T1000 (cell line): ENCODE results near the gene P3H4.
"Not testable (repeated sequence)": the region's sequence is repeated elsewhere in the genome, so short reads cannot be mapped to it uniquely, and the experiment has no call there.

Experiments
- DNase-seq: peaks from one replicate; lab custom pipeline; 2025; ENCODE audit warnings: mixed read lengths; lab: John Stamatoyannopoulos, UW

P3H4 gene

DNA sequence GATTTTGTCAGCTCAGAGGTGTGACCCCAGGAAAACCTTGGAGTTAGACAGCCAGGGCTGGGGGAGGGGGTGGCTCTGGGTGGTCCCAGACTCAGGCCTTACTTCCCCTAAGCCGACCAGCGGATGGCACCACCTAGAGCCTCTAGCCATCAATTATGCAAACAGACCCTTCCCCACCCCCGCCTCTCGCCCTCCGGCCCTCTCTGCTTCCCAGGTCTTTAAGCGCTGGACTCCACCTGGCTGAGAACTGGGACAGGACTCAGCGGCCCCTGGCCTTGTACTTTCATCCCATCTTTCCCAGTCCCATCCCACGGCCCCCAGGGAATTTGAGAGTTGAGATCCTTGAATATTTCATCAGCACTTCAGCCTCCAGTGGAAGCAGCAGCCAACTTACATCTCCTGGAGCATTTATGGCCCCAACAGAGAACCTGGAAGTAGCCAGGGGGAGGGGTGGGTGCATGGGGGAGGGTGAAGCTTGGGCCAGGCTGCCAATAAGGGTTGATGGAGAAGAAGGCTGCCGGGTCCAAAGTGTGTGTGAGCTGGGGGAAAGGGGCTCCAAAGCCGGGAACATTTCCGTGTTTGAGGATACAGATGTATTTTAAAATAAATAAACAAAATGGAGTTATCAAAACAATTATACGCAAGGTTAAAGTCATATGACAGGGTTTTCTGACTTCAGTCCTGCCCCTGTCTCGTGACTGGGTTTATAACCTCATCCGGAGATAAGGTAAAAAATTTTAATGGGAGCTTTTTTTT, 17.8 kb downstream of the P3H4 start:
- DNase-seq: peak; percentile 44

DNA sequence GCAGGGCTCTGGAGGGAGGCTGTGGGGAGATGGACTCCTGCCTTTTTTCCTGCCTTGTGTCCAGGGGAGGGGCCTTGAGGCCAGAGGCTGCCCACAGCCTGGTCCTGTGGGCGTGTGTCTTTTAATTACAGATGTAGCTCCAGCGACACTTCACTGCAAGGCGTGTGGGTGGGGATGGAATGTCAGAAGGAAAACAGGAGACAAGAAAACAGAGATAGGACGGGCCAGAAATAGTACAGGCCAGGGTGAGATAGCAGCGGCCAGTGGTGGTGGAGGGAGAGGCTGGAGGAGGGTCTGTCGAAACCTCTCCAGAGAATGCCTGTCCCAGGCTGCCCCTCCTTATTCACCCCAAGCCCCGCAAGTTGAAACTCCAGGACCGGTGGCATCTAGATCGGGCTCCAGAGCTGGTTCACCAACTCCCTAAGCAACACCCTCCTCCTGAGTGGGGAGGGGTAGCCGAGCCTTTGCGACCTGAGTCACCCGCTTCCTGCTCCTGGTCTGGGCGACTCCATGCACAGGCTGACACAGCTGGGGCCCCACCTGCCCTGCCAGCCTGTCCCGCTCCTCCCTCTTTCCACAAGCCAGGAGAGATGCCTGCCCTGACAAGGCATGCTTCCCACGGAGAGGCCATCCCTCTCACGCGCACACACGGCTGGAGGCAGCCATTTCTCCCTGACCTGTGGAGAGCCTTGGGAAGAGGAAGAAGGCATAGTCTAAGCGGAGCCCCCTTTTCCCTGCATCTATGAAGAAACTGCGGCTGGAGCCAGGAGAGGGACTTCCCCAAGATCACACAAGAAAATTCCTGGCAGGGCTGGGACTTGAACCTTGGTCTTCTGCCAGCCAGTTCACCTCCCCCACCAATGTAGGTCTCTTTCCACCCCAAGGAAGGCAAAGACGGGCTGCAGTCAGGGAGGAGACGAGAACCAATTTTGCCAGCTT, 18.6 kb downstream of the P3H4 start:
- peak; percentile 65 for DNase-seq

DNA sequence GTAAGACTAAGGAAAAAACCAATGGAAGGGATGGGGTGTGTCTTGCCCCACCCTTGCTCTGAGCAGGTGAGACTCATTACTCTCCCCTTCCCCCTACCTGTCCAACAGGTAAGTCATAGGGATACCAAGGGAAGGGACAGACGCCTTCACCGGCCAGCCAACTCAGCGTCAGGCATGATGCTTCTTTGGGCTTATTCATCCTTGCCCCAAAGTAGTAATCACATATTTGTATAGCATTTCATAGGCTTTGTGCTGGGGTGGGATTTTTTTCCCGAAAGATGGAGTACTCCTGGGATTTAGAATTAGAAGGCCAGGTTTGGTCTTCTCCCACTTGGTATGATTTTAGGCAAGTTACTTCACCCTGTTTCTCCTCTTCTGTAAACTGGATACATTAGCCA, 24.7 kb downstream of the P3H4 start:
- DNase-seq: no peak

DNA sequence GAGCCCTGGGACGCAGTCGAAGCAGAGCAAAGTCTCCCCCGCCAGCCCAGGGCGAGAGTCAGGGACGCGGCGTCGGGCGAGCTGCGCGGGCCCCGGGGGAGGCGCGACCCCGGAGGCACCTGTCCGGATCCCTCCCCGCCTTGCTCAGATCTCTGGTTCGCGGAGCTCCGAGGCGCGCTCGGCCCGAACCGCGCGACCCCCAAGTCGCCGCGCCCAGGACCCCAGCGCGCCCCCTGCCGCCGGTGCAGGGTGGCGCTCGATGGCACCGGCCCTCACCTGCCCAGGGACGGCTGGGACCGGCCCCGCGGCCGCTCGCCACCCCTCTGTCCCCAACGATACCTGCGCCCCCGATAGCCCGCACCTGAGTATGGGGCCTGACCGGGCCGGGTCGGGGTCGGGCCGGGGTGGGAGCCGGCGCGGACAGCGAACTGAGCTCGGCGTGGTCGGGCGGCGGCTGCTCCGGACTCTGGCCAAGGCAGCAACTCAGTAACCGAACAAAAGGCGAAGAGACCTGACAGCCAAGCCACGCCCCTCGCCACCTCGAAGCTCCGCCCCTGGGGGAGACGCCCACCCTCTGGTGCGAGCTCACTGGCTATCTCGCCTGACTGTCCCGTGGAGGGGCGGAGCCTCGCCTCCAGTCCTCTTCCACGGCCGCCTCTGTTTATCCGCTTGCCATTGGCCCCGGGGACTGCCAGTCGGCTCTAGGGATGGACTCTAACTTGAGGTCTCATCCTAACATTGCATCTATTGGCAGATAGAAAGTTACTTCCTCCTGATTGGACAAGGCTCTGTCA, 25.3 kb downstream of the P3H4 start, which contains the start of gene JUP:
JUP (minus strand) TSS at position 485 of the 794 bp plus-strand sequence. CDS start 14,857 bp downstream, outside the sequence.
- peak; percentile 99 for DNase-seq

DNA sequence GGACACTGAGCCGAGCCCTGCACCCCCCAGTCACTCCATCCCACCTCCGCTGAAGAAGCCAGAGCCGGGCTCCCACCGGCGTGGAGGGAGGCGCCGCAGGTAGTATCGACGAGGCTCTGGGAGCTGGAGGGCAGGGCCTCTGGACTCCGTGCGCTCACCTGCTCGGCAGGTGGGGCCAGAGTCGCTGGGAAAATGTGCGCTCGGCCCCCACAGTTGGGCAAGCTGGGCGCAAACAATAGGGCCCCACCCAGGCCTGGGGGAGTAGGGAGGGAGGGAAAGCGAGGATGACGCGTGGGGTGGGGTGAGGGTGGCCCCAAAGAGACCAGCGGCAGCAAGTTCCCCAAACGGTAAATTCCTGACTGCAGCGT, 25.9 kb downstream of the P3H4 start:
- no peak for DNase-seq

DNA sequence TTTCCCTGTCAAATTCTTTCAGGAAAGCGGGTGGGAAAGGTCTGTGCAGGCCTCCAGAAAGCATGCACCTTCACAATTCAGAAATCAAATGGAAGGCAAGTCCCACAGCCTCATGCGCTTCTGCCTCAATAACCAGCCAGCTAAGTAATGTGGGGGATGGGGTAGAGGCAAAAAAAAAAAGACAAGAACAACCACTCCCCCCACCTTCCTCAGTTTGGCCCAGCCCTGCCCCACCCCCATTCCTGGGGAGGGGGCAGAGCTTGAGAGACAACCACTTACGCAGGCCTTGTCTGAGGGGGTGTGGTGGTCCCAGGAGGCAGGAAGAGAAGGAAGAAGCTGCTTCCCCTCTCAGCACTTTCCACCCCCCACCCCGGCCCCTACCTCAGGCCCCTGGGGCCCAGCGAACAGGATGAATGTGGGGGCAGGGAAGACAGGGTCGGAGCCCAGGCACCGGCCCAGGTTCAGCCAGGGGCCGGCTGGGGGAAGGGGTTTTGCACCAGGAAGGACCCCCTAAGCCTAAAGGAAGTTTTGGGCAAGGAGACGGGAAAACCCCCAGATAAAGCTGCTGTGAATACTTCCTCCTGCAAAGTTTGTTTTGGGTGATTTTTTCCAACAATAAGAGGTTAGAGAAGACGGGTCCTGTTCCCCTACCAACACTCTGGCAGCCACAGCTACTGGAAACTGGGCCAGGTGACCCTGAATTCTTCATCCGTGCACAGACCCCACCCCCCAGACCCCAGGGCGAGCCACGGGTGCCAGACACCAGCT, 26.5 kb downstream of the P3H4 start:
- no peak for DNase-seq

DNA sequence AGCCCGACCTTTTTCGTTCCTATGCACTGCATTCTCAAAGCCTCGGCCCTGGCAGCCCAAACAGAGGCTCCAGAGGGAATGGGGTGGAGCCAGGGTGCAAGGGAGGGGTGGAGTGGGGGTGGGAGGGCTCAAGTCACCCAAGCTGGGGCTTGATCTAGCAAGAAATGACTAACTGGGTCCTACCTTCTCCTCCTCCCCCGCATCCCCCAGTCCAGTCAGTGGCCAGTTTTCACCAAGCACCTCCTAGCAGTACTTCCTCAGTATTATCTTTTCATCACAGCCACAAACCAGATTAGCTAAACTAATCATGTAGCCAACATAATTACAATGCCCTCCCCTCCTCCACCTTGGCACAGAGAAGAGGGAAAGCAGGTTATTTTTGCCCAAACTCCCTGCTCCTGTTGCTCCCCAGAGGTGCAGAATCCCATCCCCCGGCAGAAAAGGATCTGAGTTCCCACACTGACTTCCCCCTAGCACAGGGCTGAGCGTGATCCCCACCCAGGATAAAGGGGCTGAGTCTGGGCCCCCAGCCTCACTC, 27.5 kb downstream of the P3H4 start:
- DNase-seq: peak; percentile 4

DNA sequence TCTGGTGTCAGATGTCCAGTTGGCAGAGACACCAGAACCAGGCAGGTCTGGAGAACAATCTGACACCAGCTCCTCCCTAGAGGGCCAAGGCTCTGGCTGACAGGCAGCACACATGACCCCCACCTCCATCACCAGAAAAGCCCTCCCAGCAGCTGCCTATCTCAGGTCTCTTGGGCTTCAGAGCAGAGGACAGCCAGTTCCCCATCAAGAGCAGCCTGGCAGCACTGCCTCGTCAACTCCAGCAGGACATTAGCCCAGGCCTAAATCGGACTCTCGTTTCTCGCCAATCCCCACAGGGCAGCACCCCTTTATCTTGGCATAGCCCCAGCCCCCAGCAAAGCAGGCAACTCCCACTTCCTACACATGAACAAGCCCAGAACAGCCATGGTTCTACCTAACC, 29.6 kb downstream of the P3H4 start:
- no peak for DNase-seq

DNA sequence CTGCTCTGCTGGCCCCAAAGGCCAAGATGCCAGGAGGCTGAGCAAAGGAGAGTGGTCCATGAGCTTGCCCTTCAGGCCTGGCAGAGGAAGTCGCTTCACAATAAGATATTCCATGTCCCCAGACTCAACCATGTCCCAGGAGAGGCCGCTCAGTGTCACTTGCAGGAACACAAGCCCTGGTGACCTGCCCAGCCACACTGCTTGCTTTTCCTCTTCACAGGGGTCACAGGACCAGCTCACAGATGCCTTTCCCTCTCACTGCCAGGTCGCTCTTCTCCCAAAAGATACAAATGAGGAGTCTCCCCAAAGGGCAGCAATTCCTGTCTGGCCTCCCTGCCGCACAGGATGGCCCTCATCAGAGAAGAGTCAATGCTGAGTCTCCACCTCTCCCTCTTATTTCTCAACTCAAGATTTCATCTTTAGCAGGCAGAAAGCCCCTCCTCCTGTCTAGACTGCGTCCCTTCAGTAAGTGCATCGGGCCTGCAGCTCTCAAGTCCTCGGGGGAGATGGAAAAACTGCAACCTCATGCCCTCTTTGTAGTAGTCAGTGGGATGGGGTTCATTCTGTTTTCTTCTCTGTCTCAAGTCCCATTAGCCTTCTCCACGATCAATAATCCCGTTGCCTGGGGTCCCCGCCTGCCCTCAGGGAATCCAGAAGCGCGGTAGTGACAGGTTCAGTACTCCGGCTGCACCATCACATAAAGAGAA, 30.2 kb downstream of the P3H4 start:
- DNase-seq: no peak

DNA sequence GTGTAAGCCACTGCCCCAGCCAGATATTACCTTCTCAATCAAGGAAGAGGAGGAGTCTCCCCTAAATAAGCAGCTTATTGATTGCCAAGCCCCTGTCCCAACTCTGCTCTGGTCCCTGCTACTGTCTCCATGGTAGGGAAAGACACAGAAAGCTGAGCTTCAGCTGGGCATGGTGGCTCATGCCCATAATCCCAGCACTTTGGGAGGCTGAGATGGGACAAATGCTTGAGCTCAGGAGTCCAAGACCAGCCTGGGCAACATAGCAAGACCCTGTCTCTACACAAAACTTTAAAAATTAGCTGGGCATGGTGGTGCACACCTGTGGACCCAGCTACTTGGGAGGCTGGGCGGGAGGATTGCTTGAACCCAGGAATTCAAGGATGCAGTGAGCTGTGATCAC, 31.8 kb downstream of the P3H4 start:
- DNase-seq: no peak

DNA sequence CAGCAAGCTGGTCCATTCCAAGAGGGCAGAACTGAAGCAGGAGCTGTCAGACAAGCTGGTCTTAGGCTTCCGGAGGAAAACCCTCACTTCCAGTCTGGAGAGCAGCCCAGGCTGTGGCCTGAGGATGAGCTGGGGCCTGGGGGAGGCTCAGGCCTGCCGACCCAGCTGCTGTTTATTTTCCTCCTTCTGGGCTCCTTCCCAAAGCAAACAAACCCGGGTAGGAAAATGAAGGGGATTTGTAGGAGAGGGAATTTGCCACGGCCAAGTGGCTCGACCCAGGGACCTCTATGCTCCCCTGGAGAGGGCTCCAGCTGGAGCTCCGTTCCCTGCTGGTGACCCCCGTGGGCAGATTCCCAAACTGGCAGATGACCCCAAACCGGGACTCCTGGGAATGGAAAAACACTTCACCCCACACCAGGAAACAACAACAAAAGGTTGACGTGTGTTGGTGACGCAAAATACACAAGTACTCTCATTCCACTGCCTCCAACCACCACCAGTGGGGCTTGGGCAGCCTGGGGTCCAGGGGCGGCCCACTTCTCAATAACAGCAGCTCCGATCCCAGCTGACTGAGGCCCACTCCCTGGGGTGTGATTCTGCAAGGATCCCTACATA, 34.1 kb downstream of the P3H4 start:
- peak; percentile 75 for DNase-seq

DNA sequence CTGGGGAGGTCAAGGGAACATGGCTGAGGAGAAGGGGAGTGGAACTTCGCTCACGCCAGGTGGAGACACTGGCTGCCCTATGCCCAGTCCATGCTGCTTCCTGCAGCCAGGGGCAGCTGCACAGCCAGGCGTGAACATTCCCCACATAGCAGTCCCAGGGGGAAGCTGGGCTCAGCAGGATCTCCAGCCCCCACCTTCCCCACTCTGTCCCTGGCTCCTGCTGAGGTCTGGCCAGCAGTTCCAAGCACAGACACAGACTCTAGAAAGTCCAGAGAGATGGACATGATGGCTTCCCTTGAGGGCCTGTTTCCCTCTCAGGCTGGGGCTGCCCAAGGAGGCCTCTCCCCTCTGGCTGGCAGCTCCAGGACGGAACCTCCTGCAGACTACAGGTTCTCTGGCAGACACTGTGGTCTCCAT, 34.6 kb downstream of the P3H4 start:
- no peak for DNase-seq

DNA sequence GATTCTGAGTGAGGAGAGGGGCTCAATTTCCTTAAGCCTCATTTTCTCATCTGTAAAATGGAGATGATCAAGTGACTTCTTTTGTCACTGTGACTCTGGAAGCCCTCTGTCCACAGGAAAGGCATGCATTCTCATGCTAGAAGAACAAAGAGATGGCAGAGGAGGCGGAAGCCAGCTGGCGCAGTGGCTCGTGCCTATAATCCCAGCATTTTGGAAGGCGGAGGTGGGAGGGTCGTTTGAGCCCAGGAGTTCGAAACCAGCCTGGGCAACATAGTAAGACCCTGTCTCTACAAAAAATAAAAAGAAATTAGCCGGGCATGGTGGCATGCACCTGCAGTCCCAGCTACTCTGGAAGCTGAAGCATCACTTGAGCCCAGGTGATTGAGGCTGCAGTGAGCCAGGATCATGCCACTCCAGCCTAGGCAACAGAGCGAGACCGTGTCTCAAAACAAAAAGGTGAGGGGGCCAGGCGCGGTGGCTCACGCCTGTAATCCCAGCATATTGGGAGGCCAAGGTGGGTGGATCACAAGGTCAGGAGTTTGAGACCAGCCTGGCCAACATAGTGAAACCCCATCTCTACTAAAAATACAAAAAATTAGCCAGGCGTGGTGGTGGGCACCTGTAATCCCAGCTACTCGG, 35.4 kb downstream of the P3H4 start:
- not testable (repeated sequence) for DNase-seq

DNA sequence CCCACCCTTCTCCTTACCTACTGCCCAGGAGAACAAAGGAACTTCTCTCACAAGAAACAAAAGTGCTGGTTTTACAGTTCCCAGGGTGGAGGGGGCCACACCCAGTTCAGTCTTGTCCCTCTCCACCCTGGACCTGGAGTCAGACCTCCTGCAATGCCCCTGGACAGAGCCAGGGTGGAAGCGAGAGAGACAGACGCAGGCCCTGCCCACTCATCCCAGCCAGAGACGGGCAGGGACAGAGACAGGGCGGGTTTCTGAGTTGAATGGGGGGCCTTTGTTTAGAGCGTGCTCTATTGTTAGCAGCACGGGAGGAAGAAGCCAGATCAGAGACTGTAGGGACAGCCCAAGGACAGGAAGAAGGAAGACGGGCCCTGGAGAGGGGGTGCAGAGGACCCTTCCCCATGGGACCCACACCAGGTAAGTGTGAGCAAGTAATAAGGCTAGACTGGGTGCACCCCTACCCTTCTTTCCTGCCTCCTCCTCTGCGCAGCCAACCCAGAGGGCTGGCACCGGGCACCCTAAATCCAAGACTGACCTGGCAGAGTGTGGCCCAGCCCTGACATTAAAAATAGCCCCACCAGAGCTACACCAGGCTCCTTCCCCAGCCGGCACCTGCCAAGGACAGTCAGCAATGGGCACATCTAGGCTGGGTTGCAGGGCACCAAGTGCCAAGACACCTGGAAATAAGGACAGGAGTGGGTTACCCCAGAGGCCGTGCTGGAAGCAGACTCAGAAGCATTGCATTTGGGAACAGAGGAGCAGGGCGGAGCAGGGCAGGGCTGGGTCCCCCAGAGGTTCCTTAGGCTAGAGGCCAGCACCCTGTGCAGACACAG, 36.1 kb downstream of the P3H4 start:
- no peak for DNase-seq

DNA sequence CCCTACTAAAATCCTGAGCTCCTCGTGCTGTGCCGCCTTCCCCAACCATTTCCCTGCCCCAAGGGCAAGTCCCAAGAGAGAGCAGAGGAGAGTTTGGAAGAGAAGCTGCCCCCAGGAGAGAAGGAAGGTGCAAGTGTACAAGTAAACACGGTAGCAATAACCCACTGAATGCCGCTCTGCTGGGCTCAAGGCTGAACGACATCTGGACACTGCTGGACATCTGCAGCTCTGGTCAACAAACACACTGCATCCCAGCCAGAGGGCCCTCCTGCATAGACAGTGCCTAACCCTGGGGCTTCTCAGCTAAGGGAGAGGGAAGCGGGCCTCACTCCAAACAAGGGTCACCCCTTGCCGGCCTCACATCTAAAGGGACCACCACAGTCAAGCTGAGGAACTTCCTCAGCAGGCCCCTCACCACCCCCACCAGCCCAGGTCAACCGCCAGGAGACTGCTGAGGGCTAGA, 38.0 kb downstream of the P3H4 start:
- DNase-seq: no peak

DNA sequence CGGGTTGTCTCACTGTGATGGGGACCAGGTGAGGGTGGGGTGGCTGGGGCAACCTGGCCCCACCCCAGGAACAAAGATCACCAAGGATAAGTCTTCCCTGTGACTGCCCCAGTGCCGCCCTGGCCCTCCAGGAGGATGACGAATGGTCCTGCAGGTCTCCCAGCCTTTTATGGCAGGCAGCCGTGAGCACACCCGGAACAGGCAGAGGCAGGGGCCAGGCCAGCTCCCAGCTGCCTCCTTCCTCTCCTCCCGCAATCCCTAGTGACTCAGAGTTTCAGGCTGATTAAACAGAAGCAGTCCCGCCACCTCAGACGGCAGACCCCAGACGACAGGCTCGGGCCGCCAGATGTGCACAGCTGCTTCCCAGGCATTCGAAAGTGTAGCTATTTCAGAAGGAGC, 38.6 kb downstream of the P3H4 start:
- peak; percentile 70 for DNase-seq

DNA sequence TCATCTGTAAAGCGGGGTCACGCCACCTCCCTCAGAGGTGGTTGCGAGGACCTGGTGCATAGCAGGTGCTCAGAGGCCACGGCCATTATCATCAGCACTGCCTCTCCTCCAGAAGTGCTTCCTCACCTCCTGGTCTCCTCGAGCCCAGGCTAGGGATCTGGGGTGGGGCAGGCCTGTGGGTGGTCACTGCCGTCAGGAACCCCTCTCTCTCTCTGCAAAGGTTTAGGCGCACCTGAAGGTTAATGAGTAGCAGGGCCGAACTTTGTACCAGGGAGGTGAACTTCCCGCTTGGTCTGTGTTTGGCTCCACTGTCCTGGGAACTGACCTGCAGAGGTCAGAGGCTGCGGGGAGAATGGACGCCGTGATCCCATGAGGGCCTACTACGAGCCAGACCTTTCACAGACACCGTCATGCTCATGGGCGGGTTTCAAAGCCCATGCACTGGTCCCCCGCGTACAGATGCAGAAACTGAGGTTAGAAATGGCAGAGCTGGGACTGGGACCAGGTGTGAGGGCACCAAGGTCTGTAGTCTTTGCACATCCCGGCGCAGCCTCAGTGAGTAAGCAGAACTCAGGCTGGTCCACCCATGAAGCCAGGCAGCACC, 39.1 kb downstream of the P3H4 start:
- no peak for DNase-seq

DNA sequence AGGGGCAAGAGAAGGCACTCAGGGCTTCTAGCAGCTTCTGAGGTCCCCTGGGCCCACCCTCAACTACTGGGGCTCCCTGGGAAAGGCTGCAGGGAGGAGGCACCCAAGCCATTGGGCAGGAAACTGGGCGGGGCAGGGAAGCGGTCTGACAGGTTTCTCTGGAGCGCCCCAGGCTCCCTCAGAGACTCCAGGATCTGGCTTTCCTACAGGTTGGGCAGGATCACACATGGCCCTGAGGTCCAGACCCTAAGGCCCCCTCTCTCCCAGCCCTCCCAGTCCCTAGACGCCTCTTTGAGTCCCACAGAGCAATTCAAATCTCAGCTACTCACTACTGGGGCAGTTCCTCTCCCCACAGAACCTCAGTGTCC, 39.5 kb downstream of the P3H4 start:
- no peak for DNase-seq
